Activated CD4-positive, alpha-beta T cell treated with anti-CD3 and anti-CD28 coated beads, Interleukin-2, amount 10 ng/mL, durations not matched to agents 24 days and 14 days (primary cell): ENCODE results near the gene RBM23. TPM values are rescaled to one million over a fixed set of nuclear protein-coding genes. Genes with fewer than 3 reads are reported as not detected.

Source experiments
- DNase-seq: peaks from one replicate; pipeline ENCODE4 v3.0.0; 2022
- H3K27ac Mint-ChIP-seq: one replicate; pipeline ENCODE4 v1.8.0; 2022; ENCODE audit warnings: mild to moderate bottlenecking, mixed read lengths
- H3K27me3 Mint-ChIP-seq: one replicate; pipeline ENCODE4 v1.8.0; 2022; ENCODE audit warnings: mixed read lengths
- H3K36me3 Mint-ChIP-seq: one replicate; pipeline ENCODE4 v1.8.0; 2022; ENCODE audit warnings: low read depth, mild to moderate bottlenecking, mixed read lengths
- H3K4me1 Mint-ChIP-seq: one replicate; pipeline ENCODE4 v1.8.0; 2021; ENCODE audit warnings: mixed read lengths
- H3K4me3 Mint-ChIP-seq: one replicate; pipeline ENCODE4 v1.8.0; 2022; ENCODE audit warnings: mild to moderate bottlenecking, moderate library complexity, mixed read lengths
- H3K9me3 Mint-ChIP-seq: one replicate; pipeline ENCODE4 v1.8.0; 2021; ENCODE audit warnings: mixed read lengths
- intact Hi-C: fragments of 100-400 bp; cut with micrococcal nuclease; formaldehyde crosslinking; loops from one replicate; pipeline ENCODE4 v1.15.1; 2023
- total RNA-seq: library from RNA; stranded (reverse); gene quantifications from 2 replicates; pipeline ENCODE4 v1.2.3, GENCODE V29; 2022

RBM23 gene
- total RNA-seq, 1 donor from 2014 or later: 90.2 TPM

- Mint-ChIP-seq H3K9me3 (no peaks in the 10 kb centered on the region), H3K4me1 (peaks cover 4% of the 10 kb centered on the region), H3K27me3 (no peaks in the 10 kb centered on the region), H3K36me3 (peaks cover 57% of the 10 kb centered on the region), H3K27ac (no peak overlapping the region), H3K4me3 (no peak overlapping the region)
- DNase-seq: no peak
- intact Hi-C loops: no loop called here
Measured at GRCh38 chr14:22906073-22906472, 12.9 kb downstream of the RBM23 start.

GRCh38 chr14:22905627-22906026, 13.3 kb downstream of the RBM23 start:
- Mint-ChIP-seq H3K9me3 (no peaks in the 10 kb centered on the region), H3K36me3 (peaks cover 54% of the 10 kb centered on the region), H3K27me3 (no peaks in the 10 kb centered on the region), H3K27ac (no peak overlapping the region), H3K4me1 (peaks cover 8% of the 10 kb centered on the region), H3K4me3 (no peak overlapping the region)
- DNase-seq: no peak
- intact Hi-C loops: no loop called here

GRCh38 chr14:22903742-22904087, 15.2 kb downstream of the RBM23 start:
- no peaks in the 10 kb centered on the region for H3K27me3 Mint-ChIP-seq
- intact Hi-C loops: loop anchor here (5.0 kb wide), 1 partner anchor 81 kb away; no protein-coding TSS in a partner anchor
- no peak for DNase-seq
- peaks cover 10% of the 10 kb centered on the region for H3K4me1 Mint-ChIP-seq
- H3K36me3 Mint-ChIP-seq: peaks cover 52% of the 10 kb centered on the region
- H3K9me3 Mint-ChIP-seq: no peaks in the 10 kb centered on the region
- no peak overlapping the region for H3K27ac Mint-ChIP-seq
- H3K4me3 Mint-ChIP-seq: no peak overlapping the region

GRCh38 chr14:22901799-22902198, 17.1 kb downstream of the RBM23 start:
- intact Hi-C loops: loop anchor here (2.0 to 5.0 kb wide), 2 partner anchors 79 to 331 kb away; no protein-coding TSS in a partner anchor
- no peak overlapping the region for H3K4me3 Mint-ChIP-seq
- no peaks in the 10 kb centered on the region for H3K27me3 Mint-ChIP-seq
- H3K9me3 Mint-ChIP-seq: no peaks in the 10 kb centered on the region
- peaks cover 48% of the 10 kb centered on the region for H3K36me3 Mint-ChIP-seq
- peaks cover 14% of the 10 kb centered on the region for H3K4me1 Mint-ChIP-seq
- no peak for DNase-seq
- no peak overlapping the region for H3K27ac Mint-ChIP-seq

GRCh38 chr14:22900081-22900799, 18.7 kb downstream of the RBM23 start:
- Mint-ChIP-seq H3K9me3 (no peaks in the 10 kb centered on the region), H3K27me3 (no peaks in the 10 kb centered on the region), H3K27ac (peak overlapping the region; percentile 1), H3K4me1 (peaks cover 14% of the 10 kb centered on the region), H3K36me3 (peaks cover 38% of the 10 kb centered on the region), H3K4me3 (no peak overlapping the region)
- peak; percentile 87 for DNase-seq
- intact Hi-C loops: loop anchor here (1.0 to 5.0 kb wide), 4 partner anchors 13 to 329 kb away; no protein-coding TSS in a partner anchor

DNA sequence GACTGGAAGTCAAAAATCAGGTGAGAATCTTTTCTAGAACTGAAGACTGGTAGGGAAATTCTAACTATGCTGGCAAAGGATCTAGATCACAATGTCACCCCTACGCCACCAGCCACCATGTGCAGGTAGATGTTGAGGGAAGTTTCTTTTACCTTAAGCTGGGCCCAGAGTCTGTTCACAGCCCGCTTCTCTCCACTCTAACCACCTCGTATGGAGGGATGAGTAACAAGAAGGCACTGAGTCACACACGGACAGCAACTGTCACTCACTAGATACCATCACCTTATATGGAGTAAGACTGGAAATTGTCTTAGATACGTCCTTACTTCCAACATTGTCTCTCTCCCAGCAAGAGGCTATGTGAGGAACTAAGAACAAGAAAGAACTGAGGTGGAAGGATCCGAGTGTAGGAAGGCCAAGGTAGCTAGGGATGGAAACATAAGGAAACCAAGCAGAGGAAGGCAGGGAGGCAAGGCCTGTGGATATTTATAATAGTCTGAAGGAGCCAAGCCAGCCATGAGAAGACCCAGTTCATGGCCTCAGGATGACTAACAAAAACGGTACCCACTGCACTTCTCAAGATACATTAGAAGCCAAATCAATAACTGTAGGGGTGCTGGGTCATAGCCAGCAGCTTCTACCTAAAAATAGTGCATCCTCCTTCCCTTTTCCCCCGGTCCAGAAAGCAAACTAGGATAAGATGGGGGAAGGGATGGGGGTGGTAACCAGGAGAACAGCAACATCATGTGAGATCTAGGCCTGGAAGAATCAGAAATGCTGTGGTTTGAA, 20.5 kb downstream of the RBM23 start:
- Mint-ChIP-seq H3K27ac (peak overlapping the region; percentile 29), H3K9me3 (no peaks in the 10 kb centered on the region), H3K4me3 (no peak overlapping the region), H3K36me3 (peaks cover 23% of the 10 kb centered on the region), H3K27me3 (no peaks in the 10 kb centered on the region), H3K4me1 (peaks cover 14% of the 10 kb centered on the region)
- intact Hi-C loops: no loop called here
- DNase-seq: no peak

GRCh38 chr14:22897357-22897756, 21.6 kb downstream of the RBM23 start:
- Mint-ChIP-seq H3K27ac (no peak overlapping the region), H3K9me3 (no peaks in the 10 kb centered on the region), H3K4me1 (peaks cover 14% of the 10 kb centered on the region), H3K36me3 (peaks cover 20% of the 10 kb centered on the region), H3K4me3 (no peak overlapping the region), H3K27me3 (no peaks in the 10 kb centered on the region)
- DNase-seq: no peak
- intact Hi-C loops: no loop called here

- intact Hi-C loops: no loop called here
- H3K4me1 Mint-ChIP-seq: peaks cover 14% of the 10 kb centered on the region
- no peak overlapping the region for H3K27ac Mint-ChIP-seq
- no peak overlapping the region for H3K4me3 Mint-ChIP-seq
- DNase-seq: no peak
- H3K36me3 Mint-ChIP-seq: peaks cover 16% of the 10 kb centered on the region
- H3K27me3 Mint-ChIP-seq: no peaks in the 10 kb centered on the region
- H3K9me3 Mint-ChIP-seq: no peaks in the 10 kb centered on the region
Measured at GRCh38 chr14:22896760-22897159, 22.2 kb downstream of the RBM23 start.

GRCh38 chr14:22896356-22896755, 22.6 kb downstream of the RBM23 start:
- H3K27me3 Mint-ChIP-seq: no peaks in the 10 kb centered on the region
- DNase-seq: no peak
- no peak overlapping the region for H3K4me3 Mint-ChIP-seq
- peaks cover 14% of the 10 kb centered on the region for H3K4me1 Mint-ChIP-seq
- peaks cover 12% of the 10 kb centered on the region for H3K36me3 Mint-ChIP-seq
- intact Hi-C loops: no loop called here
- no peak overlapping the region for H3K27ac Mint-ChIP-seq
- no peaks in the 10 kb centered on the region for H3K9me3 Mint-ChIP-seq

- Mint-ChIP-seq H3K27me3 (no peaks in the 10 kb centered on the region), H3K27ac (no peak overlapping the region), H3K9me3 (no peaks in the 10 kb centered on the region), H3K4me1 (peaks cover 8% of the 10 kb centered on the region), H3K36me3 (peaks cover 12% of the 10 kb centered on the region), H3K4me3 (no peak overlapping the region)
- DNase-seq: no peak
- intact Hi-C loops: no loop called here
Measured at GRCh38 chr14:22895402-22895801, 23.5 kb downstream of the RBM23 start.

- intact Hi-C loops: no loop called here
- no peaks in the 10 kb centered on the region for H3K27me3 Mint-ChIP-seq
- peaks cover 10% of the 10 kb centered on the region for H3K4me1 Mint-ChIP-seq
- no peak overlapping the region for H3K27ac Mint-ChIP-seq
- no peak for DNase-seq
- H3K4me3 Mint-ChIP-seq: no peak overlapping the region
- H3K9me3 Mint-ChIP-seq: no peaks in the 10 kb centered on the region
- peaks cover 12% of the 10 kb centered on the region for H3K36me3 Mint-ChIP-seq
Measured at GRCh38 chr14:22893706-22894105, 25.2 kb downstream of the RBM23 start.

DNA sequence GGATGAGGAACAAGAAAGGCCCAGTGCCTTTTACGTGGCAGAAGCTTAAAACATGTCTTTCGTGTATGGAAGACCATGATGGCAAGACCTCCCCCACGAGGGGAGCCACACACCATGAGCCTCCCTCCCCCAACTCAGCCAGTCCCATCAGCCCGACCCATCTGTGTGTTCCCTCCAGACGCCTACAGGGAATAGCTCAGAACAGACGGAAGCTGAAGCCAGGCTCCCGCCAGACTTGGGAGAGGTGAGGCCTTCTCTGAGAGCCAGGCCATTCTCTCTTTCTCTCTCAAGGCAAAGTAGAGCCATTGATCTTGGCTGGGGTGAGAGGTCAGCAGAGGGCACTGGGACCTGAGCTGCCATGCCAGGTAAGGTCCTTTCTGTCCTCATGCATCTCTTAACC, 26.5 kb downstream of the RBM23 start:
- H3K4me3 Mint-ChIP-seq: no peak overlapping the region
- peaks cover 14% of the 10 kb centered on the region for H3K4me1 Mint-ChIP-seq
- intact Hi-C loops: no loop called here
- no peak for DNase-seq
- H3K36me3 Mint-ChIP-seq: peaks cover 9% of the 10 kb centered on the region
- no peaks in the 10 kb centered on the region for H3K27me3 Mint-ChIP-seq
- H3K9me3 Mint-ChIP-seq: no peaks in the 10 kb centered on the region
- H3K27ac Mint-ChIP-seq: no peak overlapping the region

DNA sequence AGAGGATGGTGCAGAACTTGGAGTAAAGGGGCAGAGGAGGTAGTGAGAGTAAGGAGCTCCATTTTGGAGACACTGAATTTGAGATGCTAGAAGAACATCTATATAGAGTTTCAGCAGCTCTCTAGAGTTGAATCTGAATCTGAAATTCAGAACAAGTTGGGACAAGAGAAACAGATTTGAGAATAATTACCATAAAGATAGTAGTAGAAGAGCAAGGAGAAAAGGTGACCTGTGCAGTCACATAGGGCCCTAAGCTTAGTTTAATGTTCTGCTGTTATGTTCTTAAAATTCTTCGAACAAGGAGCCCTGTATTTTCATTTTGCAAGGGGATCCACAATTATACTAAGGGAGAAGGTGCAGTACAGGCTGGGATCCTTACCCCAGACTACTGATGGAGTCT, 28.5 kb downstream of the RBM23 start:
- no peaks in the 10 kb centered on the region for H3K9me3 Mint-ChIP-seq
- intact Hi-C loops: no loop called here
- H3K36me3 Mint-ChIP-seq: peaks cover 14% of the 10 kb centered on the region
- H3K4me3 Mint-ChIP-seq: no peak overlapping the region
- H3K27me3 Mint-ChIP-seq: peaks cover 3% of the 10 kb centered on the region
- no peak overlapping the region for H3K27ac Mint-ChIP-seq
- peaks cover 27% of the 10 kb centered on the region for H3K4me1 Mint-ChIP-seq
- DNase-seq: no peak

DNA sequence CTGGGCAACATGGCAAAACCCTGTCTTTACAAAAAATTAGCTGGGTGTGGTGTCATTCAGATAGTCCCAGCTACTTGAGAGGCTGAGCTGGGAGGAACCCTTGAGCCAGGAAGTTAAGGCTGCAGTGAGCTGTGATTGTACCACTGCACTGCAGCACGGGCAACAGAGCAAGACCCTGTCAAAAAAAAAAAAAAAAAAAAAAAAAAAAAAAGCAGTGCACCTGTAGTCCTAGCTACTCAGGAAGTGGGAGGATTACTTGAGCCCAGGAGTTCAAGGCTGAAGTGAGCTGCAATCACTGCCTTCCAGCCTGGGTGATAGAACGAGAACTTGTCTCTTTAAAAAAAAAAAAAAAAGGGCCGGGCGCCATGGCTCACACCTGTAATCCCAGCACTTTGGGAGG, 30.3 kb downstream of the RBM23 start:
- DNase-seq: peak; percentile 70
- intact Hi-C loops: no loop called here
- H3K9me3 Mint-ChIP-seq: no peaks in the 10 kb centered on the region
- peaks cover 13% of the 10 kb centered on the region for H3K36me3 Mint-ChIP-seq
- peaks cover 3% of the 10 kb centered on the region for H3K27me3 Mint-ChIP-seq
- H3K4me3 Mint-ChIP-seq: no peak overlapping the region
- H3K27ac Mint-ChIP-seq: no peak overlapping the region
- H3K4me1 Mint-ChIP-seq: peaks cover 32% of the 10 kb centered on the region
